NCI-H2227 treated with DMSO at 0.1 percent for 48 hours (cell line): ENCODE data around the gene SLC38A7.
"Not testable (repeated sequence)": the region's sequence is repeated elsewhere in the genome, so short reads cannot be mapped to it uniquely, and the experiment has no call there.

Experiments used
- DNase-seq: peaks from one replicate; lab custom pipeline; 2025; lab: John Stamatoyannopoulos, UW

SLC38A7 gene

GRCh38 chr16:58678716-58679115 is 5.9 kb downstream of the SLC38A7 start:
- DNase-seq, result no peak

- no peak for DNase-seq
These were observed 6.3 kb downstream of the SLC38A7 start for GRCh38 chr16:58678269-58678668.

GRCh38 chr16:58670946-58671583 is 13.5 kb downstream of the SLC38A7 start:
- no peak for DNase-seq

GRCh38 chr16:58670177-58670576 is 14.4 kb downstream of the SLC38A7 start:
- DNase-seq, result no peak

GRCh38 chr16:58665200-58665599 is 19.4 kb downstream of the SLC38A7 start:
- DNase-seq, result no peak

GRCh38 chr16:58661199-58661830 is 23.3 kb downstream of the SLC38A7 start:
- DNase-seq, result peak; percentile 43

GRCh38 chr16:58659911-58660310 is 24.7 kb downstream of the SLC38A7 start:
- not testable (repeated sequence) for DNase-seq

- no peak for DNase-seq
These were observed 25.8 kb downstream of the SLC38A7 start for GRCh38 chr16:58658796-58659211.

GRCh38 chr16:58656899-58657298 is 27.7 kb downstream of the SLC38A7 start:
- DNase-seq, result no peak

- no peak for DNase-seq
These were observed 29.4 kb downstream of the SLC38A7 start for GRCh38 chr16:58655215-58655596.

GRCh38 chr16:58654560-58655214 is 29.9 kb downstream of the SLC38A7 start:
- no peak for DNase-seq

GRCh38 chr16:58652741-58653140 is 31.8 kb downstream of the SLC38A7 start:
- no peak for DNase-seq

- no peak for DNase-seq
These were observed 32.6 kb downstream of the SLC38A7 start for GRCh38 chr16:58651965-58652348.

- no peak for DNase-seq
These were observed 34.9 kb downstream of the SLC38A7 start for GRCh38 chr16:58649707-58650106.

GRCh38 chr16:58647107-58647506 is 37.5 kb downstream of the SLC38A7 start:
- no peak for DNase-seq

GRCh38 chr16:58644765-58645487 is 39.6 kb downstream of the SLC38A7 start:
- no peak for DNase-seq

- DNase-seq, result no peak
These were observed 40.5 kb downstream of the SLC38A7 start for GRCh38 chr16:58644108-58644507.

- no peak for DNase-seq
These were observed 43.6 kb downstream of the SLC38A7 start for GRCh38 chr16:58640949-58641348.

GRCh38 chr16:58639836-58640235 is 44.7 kb downstream of the SLC38A7 start:
- DNase-seq, result no peak

- no peak for DNase-seq
These were observed 45.3 kb downstream of the SLC38A7 start for GRCh38 chr16:58639230-58639629.

- no peak for DNase-seq
These were observed 46.2 kb downstream of the SLC38A7 start for GRCh38 chr16:58638148-58639036.

- DNase-seq, result not testable (repeated sequence)
These were observed 47.5 kb downstream of the SLC38A7 start for GRCh38 chr16:58637021-58637420.
